Parathyroid adenoma (tissue), 2 donors: ENCODE results near the gene RAI2.

Experiments
- H2AFZ ChIP-seq: fragments of 300-600 bp; sonication (generic); one replicate; pipeline ENCODE4 v1.7.0; 2017; ENCODE audit warnings: antibody characterized with exemption, mild to moderate bottlenecking
- H3K27ac ChIP-seq: fragments of 300-600 bp; sonication (generic); one replicate; pipeline ENCODE4 v1.7.0; 2017
- H3K27me3 ChIP-seq: fragments of 300-600 bp; sonication (generic); one replicate; pipeline ENCODE4 v1.7.0; 2017; ENCODE audit warnings: low read length; ENCODE audit not compliant: control insufficient read depth, insufficient read depth
- H3K36me3 ChIP-seq: fragments of 300-600 bp; sonication (generic); one replicate; pipeline ENCODE4 v1.7.0; 2017; ENCODE audit warnings: low read length; ENCODE audit not compliant: control insufficient read depth, insufficient read depth
- H3K4me1 ChIP-seq: fragments of 300-600 bp; sonication (generic); one replicate; pipeline ENCODE4 v1.7.0; 2017; ENCODE audit warnings: control low read depth
- H3K4me2 ChIP-seq: fragments of 300-600 bp; sonication (generic); one replicate; pipeline ENCODE4 v1.7.0; 2017; ENCODE audit warnings: low read length
- H3K4me3 ChIP-seq: fragments of 300-600 bp; sonication (generic); one replicate; pipeline ENCODE4 v1.7.0; 2017; ENCODE audit warnings: low read depth, low read length
- H3K79me2 ChIP-seq: fragments of 300-600 bp; sonication (generic); one replicate; pipeline ENCODE4 v1.7.0; 2017; ENCODE audit warnings: control low read depth
- H3K9ac ChIP-seq: fragments of 300-600 bp; sonication (generic); one replicate; pipeline ENCODE4 v1.7.0; 2017; ENCODE audit warnings: mild to moderate bottlenecking
- H3K9me3 ChIP-seq: fragments of 300-600 bp; sonication (generic); one replicate; pipeline ENCODE4 v1.7.0; 2017; ENCODE audit warnings: low read length; ENCODE audit not compliant: control insufficient read depth
- CTCF ChIP-seq: fragments of 300-600 bp; sonication (generic); IDR thresholded peaks from one replicate; pipeline ENCODE4 v1.7.0; 2017; ENCODE audit warnings: antibody characterized with exemption, mild to moderate bottlenecking
- donor health status: primary hyperparathyroidism.

The RAI2 gene

GRCh38 chrX:17774053-17774452 lies 87.0 kb downstream of the RAI2 start:
- no peak for TF ChIP-seq CTCF
- Histone ChIP-seq H3K27ac (no peak overlapping the region), H3K4me1 (no peaks in the 10 kb centered on the region), H3K36me3 (no peaks in the 10 kb centered on the region), H3K4me2 (no peak overlapping the region), H3K4me3 (no peak overlapping the region), H3K27me3 (no peaks in the 10 kb centered on the region), H2AFZ (no peak overlapping the region), H3K79me2 (no peaks in the 10 kb centered on the region), H3K9ac (no peak overlapping the region), H3K9me3 (no peaks in the 10 kb centered on the region)

DNA sequence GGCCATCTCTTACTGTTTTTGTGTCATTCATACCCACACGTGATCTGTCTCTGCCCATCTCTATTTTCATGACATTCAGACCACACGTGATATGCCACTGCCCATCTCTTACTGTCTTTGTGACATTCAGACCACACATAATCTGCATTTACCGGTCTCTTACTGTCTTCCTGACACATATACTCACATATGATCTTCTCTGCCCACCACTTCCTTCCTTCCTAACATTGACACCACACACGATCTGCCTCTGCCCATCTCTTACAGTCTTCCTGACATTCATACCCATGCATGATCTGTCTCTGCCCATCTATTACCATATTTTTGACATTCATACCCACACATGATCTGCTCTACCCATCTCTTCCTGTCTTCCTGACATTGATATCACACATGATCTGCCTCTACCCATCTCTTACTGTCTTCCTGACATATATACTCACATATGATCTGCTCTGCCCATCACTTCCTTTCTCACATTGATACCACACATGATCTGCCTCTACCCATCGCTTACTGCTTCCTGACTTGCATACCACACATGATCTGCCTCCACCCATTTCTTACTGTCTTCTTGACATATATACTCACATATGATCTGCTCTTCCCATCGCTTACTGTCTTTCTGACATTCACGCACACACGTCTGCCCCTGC lies 87.7 kb downstream of the RAI2 start:
- TF ChIP-seq CTCF, result no peak
- H3K4me2 ChIP-seq, result no peak overlapping the region

DNA sequence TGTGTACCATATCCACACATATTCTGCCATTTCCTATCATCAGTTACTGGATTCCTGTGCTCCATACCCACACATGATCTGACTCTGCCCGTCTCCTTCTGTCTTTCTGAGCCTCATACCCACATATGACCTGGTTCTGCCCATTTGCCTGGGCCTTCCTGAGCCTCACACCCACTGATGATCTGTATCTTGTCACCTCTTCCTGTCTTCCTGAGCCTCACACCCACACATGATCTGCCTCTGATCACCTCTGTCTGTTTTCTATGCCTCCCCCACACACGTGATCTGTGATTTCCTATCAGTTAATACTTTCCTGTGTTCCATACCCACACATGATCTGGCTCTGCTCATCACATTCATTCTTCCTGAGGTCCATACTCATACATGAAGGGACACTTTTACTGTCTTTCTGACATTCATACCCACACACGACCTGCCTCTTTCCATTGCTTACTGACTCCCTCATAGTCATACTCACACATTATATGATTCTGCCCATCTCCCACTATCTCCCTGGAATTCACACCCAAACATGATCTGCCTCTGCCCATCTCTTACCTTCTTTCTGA lies 91.3 kb downstream of the RAI2 start:
- Histone ChIP-seq H3K79me2 (no peaks in the 10 kb centered on the region), H3K27ac (no peak overlapping the region), H3K9me3 (no peaks in the 10 kb centered on the region), H3K9ac (no peak overlapping the region), H3K4me1 (no peaks in the 10 kb centered on the region), H3K4me2 (no peak overlapping the region), H3K27me3 (no peaks in the 10 kb centered on the region), H3K36me3 (no peaks in the 10 kb centered on the region), H2AFZ (no peak overlapping the region), H3K4me3 (no peak overlapping the region)
- TF ChIP-seq CTCF, result no peak

More for the DNA sequence above, 87.7 kb downstream of the RAI2 start:
- Histone ChIP-seq H3K27ac (no peak overlapping the region), H3K27me3 (no peaks in the 10 kb centered on the region), H3K4me1 (no peaks in the 10 kb centered on the region), H3K36me3 (no peaks in the 10 kb centered on the region), H3K9ac (no peak overlapping the region), H3K4me3 (no peak overlapping the region), H2AFZ (no peak overlapping the region), H3K9me3 (no peaks in the 10 kb centered on the region), H3K79me2 (no peaks in the 10 kb centered on the region)

DNA sequence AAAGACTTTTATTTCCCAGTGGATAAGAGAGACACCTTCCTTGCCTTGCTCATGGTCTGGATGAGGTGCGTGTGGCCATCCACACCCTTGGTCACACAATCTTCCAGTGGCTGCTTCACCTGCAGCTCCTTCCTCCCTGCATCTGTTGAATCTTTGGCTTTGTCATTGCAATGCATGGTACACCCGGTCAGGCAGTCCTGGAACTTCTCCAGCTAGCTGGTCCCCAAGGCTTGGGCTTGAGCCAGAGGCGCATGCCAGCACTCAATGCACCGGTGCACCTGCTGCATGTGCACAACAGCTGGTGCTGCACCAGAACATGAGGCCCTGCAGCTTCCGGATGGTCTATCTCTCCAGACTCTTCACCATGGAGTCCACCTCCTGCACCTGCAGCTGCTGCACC lies 92.1 kb downstream of the RAI2 start:
- Histone ChIP-seq H3K4me1 (no peaks in the 10 kb centered on the region), H3K4me2 (no peak overlapping the region), H2AFZ (no peak overlapping the region), H3K79me2 (no peaks in the 10 kb centered on the region), H3K9me3 (no peaks in the 10 kb centered on the region), H3K27me3 (no peaks in the 10 kb centered on the region), H3K36me3 (no peaks in the 10 kb centered on the region), H3K9ac (no peak overlapping the region), H3K4me3 (no peak overlapping the region), H3K27ac (no peak overlapping the region)
- TF ChIP-seq CTCF, result no peak

- no peak overlapping the region for H3K4me3 ChIP-seq
- no peak overlapping the region for H3K9ac ChIP-seq
- no peak for TF ChIP-seq CTCF
- no peak overlapping the region for H3K27ac ChIP-seq
- H3K4me2 ChIP-seq, result no peak overlapping the region
- H3K79me2 ChIP-seq, result no peaks in the 10 kb centered on the region
- no peaks in the 10 kb centered on the region for H3K36me3 ChIP-seq
- no peaks in the 10 kb centered on the region for H3K4me1 ChIP-seq
- no peaks in the 10 kb centered on the region for H3K9me3 ChIP-seq
- no peaks in the 10 kb centered on the region for H3K27me3 ChIP-seq
- no peak overlapping the region for H2AFZ ChIP-seq
Observed at GRCh38 chrX:17767734-17768133, 93.4 kb downstream of the RAI2 start.
